Prostate gland (tissue), 2 donors: ENCODE measurements around the gene LRRC55. TPM values are rescaled to one million over a fixed set of nuclear protein-coding genes. Genes with fewer than 3 reads are reported as not detected.

Source experiments
- DNase-seq: peaks from one replicate; pipeline ENCODE4 v3.0.0-alpha.2; 2019; ENCODE audit warnings: low spot score
- H3K27ac ChIP-seq, 2 donors: fragments of 200-600 bp; sonication (generic); 2 replicates each; pipeline ENCODE4 v1.5.1; 2017 to 2019
- H3K27me3 ChIP-seq: fragments of 200-600 bp; sonication (generic); replicated peaks from 2 replicates; pipeline ENCODE4 v1.5.1; 2019; ENCODE audit not compliant: insufficient read depth
- H3K36me3 ChIP-seq, 2 donors: fragments of 200-600 bp; sonication (generic); 1 replicate in 1 of 2; 2 replicates in 1 of 2; pipeline versions ENCODE4 v1.5.1 to v1.8.1; 2017 to 2019
- H3K4me1 ChIP-seq: fragments of 200-600 bp; sonication (generic); replicated peaks from 2 replicates; pipeline ENCODE4 v1.5.1; 2019
- H3K4me3 ChIP-seq, 2 donors: fragments of 200-600 bp; sonication (generic); 2 replicates each; pipeline ENCODE4 v1.5.1; 2017 to 2019
- H3K9me3 ChIP-seq: fragments of 200-600 bp; sonication (generic); 2 replicates; pipeline ENCODE4 v1.5.1; 2017
- POLR2A ChIP-seq: fragments of 450-650 bp; IDR thresholded peaks from one replicate; pipeline ENCODE4 v1.6.1; 2016; ENCODE audit warnings: antibody characterized with exemption, mild to moderate bottlenecking
- POLR2AphosphoS5 ChIP-seq: sonication (generic); formaldehyde crosslinking; IDR thresholded peaks from one replicate; pipeline ENCODE4 v1.6.1; 2017; ENCODE audit warnings: antibody characterized with exemption
- WGBS: methylation state at CpG from one replicate; pipeline ENCODE4 v1.1.5; 2018; 5-methylcytosine and 5-hydroxymethylcytosine counted together
- intact Hi-C: fragments of 100-400 bp; cut with DNase I; formaldehyde crosslinking; loops from one replicate; pipeline ENCODE4 v1.14.2; 2022
- total RNA-seq, 2 donors: library from RNA; depleted of rRNA; stranded (reverse); fragments of >200 nt; gene quantifications; one replicate each; pipeline ENCODE4 v1.1.0, GENCODE V29; 2016
- TF ChIP-seq, protein P1 (sequence below), 4 experiments: fragments of 200-600 bp in 2 of 4; fragments of 450-650 bp in 2 of 4; sonication (generic) in 2 of 4; IDR thresholded peaks; 1 replicate in 3 of 4; 2 replicates in 1 of 4; pipeline ENCODE4 v1.5.1; 2016 to 2019; ENCODE audit warnings: antibody characterized with exemption in 4 of 4, mild to moderate bottlenecking in 2 of 4, moderate library complexity in 2 of 4

LRRC55 gene
- total RNA-seq, 2 donors from 2014 or later, result 0.23 TPM; not detected in 1

GRCh38 chr11:57230316-57230715 lies 48.6 kb downstream of the LRRC55 start:
- TF ChIP-seq POLR2A, result no peak
- TF ChIP-seq, protein P1, sequence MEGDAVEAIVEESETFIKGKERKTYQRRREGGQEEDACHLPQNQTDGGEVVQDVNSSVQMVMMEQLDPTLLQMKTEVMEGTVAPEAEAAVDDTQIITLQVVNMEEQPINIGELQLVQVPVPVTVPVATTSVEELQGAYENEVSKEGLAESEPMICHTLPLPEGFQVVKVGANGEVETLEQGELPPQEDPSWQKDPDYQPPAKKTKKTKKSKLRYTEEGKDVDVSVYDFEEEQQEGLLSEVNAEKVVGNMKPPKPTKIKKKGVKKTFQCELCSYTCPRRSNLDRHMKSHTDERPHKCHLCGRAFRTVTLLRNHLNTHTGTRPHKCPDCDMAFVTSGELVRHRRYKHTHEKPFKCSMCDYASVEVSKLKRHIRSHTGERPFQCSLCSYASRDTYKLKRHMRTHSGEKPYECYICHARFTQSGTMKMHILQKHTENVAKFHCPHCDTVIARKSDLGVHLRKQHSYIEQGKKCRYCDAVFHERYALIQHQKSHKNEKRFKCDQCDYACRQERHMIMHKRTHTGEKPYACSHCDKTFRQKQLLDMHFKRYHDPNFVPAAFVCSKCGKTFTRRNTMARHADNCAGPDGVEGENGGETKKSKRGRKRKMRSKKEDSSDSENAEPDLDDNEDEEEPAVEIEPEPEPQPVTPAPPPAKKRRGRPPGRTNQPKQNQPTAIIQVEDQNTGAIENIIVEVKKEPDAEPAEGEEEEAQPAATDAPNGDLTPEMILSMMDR (IDR thresholded peaks at IDR 0.05), result no peak
- no peak for TF ChIP-seq POLR2AphosphoS5
- no peak overlapping the region for H3K4me3 ChIP-seq
- DNase-seq, result no peak
- no peaks in the 10 kb centered on the region for H3K36me3 ChIP-seq
- 27% methylated on average over 5 of the region's 5 CpGs for WGBS
- no peaks in the 10 kb centered on the region for H3K4me1 ChIP-seq
- intact Hi-C loops, result no loop called here
- no peak overlapping the region for H3K27ac ChIP-seq
- H3K27me3 ChIP-seq, result peaks cover 5% of the 10 kb centered on the region
- H3K9me3 ChIP-seq, result no peaks in the 10 kb centered on the region

DNA sequence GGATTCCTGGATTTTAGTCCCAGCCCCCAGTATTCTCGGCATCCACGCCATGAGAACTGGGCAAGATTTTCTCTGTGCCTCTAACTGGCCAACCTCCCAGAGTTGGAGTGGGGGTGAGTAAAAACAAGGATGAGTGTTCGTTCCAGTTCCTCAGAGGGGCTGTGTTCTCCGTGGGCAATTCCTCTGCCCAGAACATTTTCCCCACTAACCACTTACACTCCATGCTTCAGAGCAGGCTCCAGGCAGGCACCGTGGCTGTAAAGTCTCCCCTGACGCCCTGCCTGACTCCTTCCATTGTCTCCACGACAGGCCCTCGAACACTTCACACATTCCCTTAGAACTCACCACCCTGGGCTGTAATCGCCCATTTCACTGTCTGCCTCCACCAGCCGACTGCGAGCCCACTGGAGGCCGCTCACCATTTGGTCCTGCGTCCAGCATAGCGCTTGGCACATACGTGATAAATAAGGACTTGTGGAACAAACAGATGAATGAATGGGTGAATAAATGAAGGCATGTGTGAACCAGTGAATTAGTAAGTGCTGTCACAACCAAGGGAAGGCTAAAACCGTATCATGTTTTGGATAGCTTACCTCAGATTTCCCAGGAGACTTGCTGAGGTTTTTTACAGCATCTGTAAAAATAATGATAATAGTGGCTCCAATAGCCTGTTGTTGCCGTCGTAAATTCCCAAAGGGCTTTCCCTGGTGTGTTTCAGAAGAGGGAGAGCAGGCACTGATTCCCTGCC lies 49.2 kb downstream of the LRRC55 start:
- Histone ChIP-seq H3K27ac (no peak overlapping the region), H3K27me3 (peaks cover 5% of the 10 kb centered on the region), H3K4me1 (no peaks in the 10 kb centered on the region), H3K36me3 (no peaks in the 10 kb centered on the region), H3K4me3 (no peak overlapping the region), H3K9me3 (no peaks in the 10 kb centered on the region)
- TF ChIP-seq, protein P1 (IDR thresholded peaks at IDR 0.05), result no peak
- intact Hi-C loops, result no loop called here
- 39% methylated on average over 18 of the region's 18 CpGs for WGBS
- DNase-seq, result no peak

- 37% methylated on average over 3 of the region's 3 CpGs for WGBS
- H3K4me3 ChIP-seq, result no peak overlapping the region
- H3K4me1 ChIP-seq, result no peaks in the 10 kb centered on the region
- intact Hi-C loops, result no loop called here
- peaks cover 5% of the 10 kb centered on the region for H3K27me3 ChIP-seq
- H3K36me3 ChIP-seq, result no peaks in the 10 kb centered on the region
- H3K9me3 ChIP-seq, result no peaks in the 10 kb centered on the region
- DNase-seq, result no peak
- no peak overlapping the region for H3K27ac ChIP-seq
- TF ChIP-seq POLR2AphosphoS5 (no peak), POLR2A (no peak)
- TF ChIP-seq, protein P1 (IDR thresholded peaks at IDR 0.05), result no peak
Observed at GRCh38 chr11:57231539-57232253, 49.9 kb downstream of the LRRC55 start.

- Histone ChIP-seq H3K27ac (no peak overlapping the region), H3K4me3 (no peak overlapping the region), H3K27me3 (peaks cover 7% of the 10 kb centered on the region), H3K4me1 (no peaks in the 10 kb centered on the region), H3K36me3 (no peaks in the 10 kb centered on the region), H3K9me3 (no peaks in the 10 kb centered on the region)
- WGBS, result 67% methylated on average over 5 of the region's 5 CpGs
- intact Hi-C loops, result no loop called here
- DNase-seq, result no peak
- no peak for TF ChIP-seq POLR2A
- TF ChIP-seq, protein P1 (IDR thresholded peaks at IDR 0.05), result no peak
- TF ChIP-seq POLR2AphosphoS5, result no peak
Observed at GRCh38 chr11:57233702-57234101, 51.9 kb downstream of the LRRC55 start.
